ENCODE data around the gene GAPDHS.
A peak's percentile ranks its signal among the peaks of the same experiment; 100 is the strongest.

GAPDHS gene

GRCh38 chr19:35510626-35510964 lies 22.7 kb upstream of the GAPDHS start:
- DNase-seq (ENCODE audit: low spot score): no peak

GRCh38 chr19:35511337-35511736 lies 21.9 kb upstream of the GAPDHS start:
- no peak for DNase-seq (ENCODE audit: low spot score)

GRCh38 chr19:35512831-35513627 lies 20.2 kb upstream of the GAPDHS start:
- DNase-seq (ENCODE audit: low spot score): no peak

GRCh38 chr19:35513628-35514281 lies 19.5 kb upstream of the GAPDHS start, which contains the start of gene DMKN:
Gene DMKN, minus strand, starts transcription at chr19:35513649. Its CDS starts 174 bp downstream, at chr19:35513475.
- DNase-seq (ENCODE audit: low spot score): peak; percentile 77

- no peak for DNase-seq (ENCODE audit: low spot score)
Observed at GRCh38 chr19:35514282-35514809, 18.9 kb upstream of the GAPDHS start.

GRCh38 chr19:35516310-35516709 lies 16.9 kb upstream of the GAPDHS start:
- no peak for DNase-seq (ENCODE audit: low spot score)

GRCh38 chr19:35517342-35517741 lies 15.9 kb upstream of the GAPDHS start:
- DNase-seq (ENCODE audit: low spot score): no peak

GRCh38 chr19:35518313-35518712 lies 14.9 kb upstream of the GAPDHS start:
- peak; percentile 91 for DNase-seq (ENCODE audit: low spot score)

- no peak for DNase-seq (ENCODE audit: low spot score)
Observed at GRCh38 chr19:35519291-35519690, 14.0 kb upstream of the GAPDHS start.

GRCh38 chr19:35521124-35521743 lies 12.0 kb upstream of the GAPDHS start:
- DNase-seq (ENCODE audit: low spot score): no peak

- no peak for DNase-seq (ENCODE audit: low spot score)
Observed at GRCh38 chr19:35522745-35523327, 10.4 kb upstream of the GAPDHS start.

GRCh38 chr19:35524181-35524837 lies 8.9 kb upstream of the GAPDHS start:
- no peak for DNase-seq (ENCODE audit: low spot score)

GRCh38 chr19:35525873-35526272 lies 7.4 kb upstream of the GAPDHS start:
- no peak for DNase-seq (ENCODE audit: low spot score)

- peak; percentile 81 for DNase-seq (ENCODE audit: low spot score)
Observed at GRCh38 chr19:35528218-35529038, 4.8 kb upstream of the GAPDHS start, which contains the start of gene SBSN. Gene SBSN, minus strand, starts transcription at chr19:35528311. Its CDS starts 30 bp downstream, at chr19:35528281.

GRCh38 chr19:35529241-35530218 lies 3.7 kb upstream of the GAPDHS start:
- no peak for DNase-seq (ENCODE audit: low spot score)

- DNase-seq (ENCODE audit: low spot score): no peak
Observed at GRCh38 chr19:35531291-35531690, 2.0 kb upstream of the GAPDHS start.

- DNase-seq (ENCODE audit: low spot score): peak; percentile 47
Observed at GRCh38 chr19:35533822-35534392, 651 bp downstream of the GAPDHS start.

- DNase-seq (ENCODE audit: low spot score): no peak
Observed at GRCh38 chr19:35534803-35535480, 1.7 kb downstream of the GAPDHS start.

- DNase-seq (ENCODE audit: low spot score): no peak
Observed at GRCh38 chr19:35539314-35539713, 6.1 kb downstream of the GAPDHS start.
